H1 (cell line): Measurements from ENCODE around the gene TM9SF3. TPM values are rescaled to one million over a fixed set of nuclear protein-coding genes. Genes with fewer than 3 reads are reported as not detected.

ENCODE experiments used
- CTCF ChIA-PET: fragments of 300-600 bp; sonication (Branson Sonifier 250); formaldehyde crosslinking; loops from one replicate; lab custom pipeline; 2021; ENCODE audit not compliant: partially characterized antibody; lab: Charles Lee
- POLR2A ChIA-PET: fragments of 300-600 bp; sonication (Branson Sonifier 250); formaldehyde crosslinking; loops from one replicate; lab custom pipeline; 2021; ENCODE audit warnings: inconsistent platforms; ENCODE audit not compliant: partially characterized antibody; lab: Charles Lee
- DNase-seq, 2 experiments: peaks; one replicate each; pipeline versions ENCODE4 v3.0.0 to v3.0.0-alpha.2; 2010 to 2022; ENCODE audit warnings: low spot score in 2 of 2, low read depth in 1 of 2, mixed read lengths in 1 of 2
- FAIRE-seq: peaks from 2 replicates; lab custom pipeline; 2011; peaks lifted over from hg19 to GRCh38; lab: Jason Lieb, UNC
- H2AFZ ChIP-seq: 2 replicates; pipeline ENCODE4 v1.8.1; 2012; ENCODE audit warnings: low read length, inconsistent platforms
- H2AK5ac ChIP-seq: 2 replicates; pipeline ENCODE4 v1.6.1; 2013; ENCODE audit warnings: low read depth, low read length
- H2BK120ac ChIP-seq: replicated peaks from 2 replicates; pipeline ENCODE3; 2013; ENCODE audit warnings: low read depth, low read length, inconsistent platforms
- H2BK12ac ChIP-seq: 2 replicates; pipeline ENCODE4 v1.6.1; 2013; ENCODE audit warnings: low read depth, low read length
- H2BK15ac ChIP-seq: 2 replicates; pipeline ENCODE4 v1.6.1; 2013; ENCODE audit warnings: low read length
- H2BK20ac ChIP-seq: 2 replicates; pipeline ENCODE4 v1.6.1; 2013; ENCODE audit warnings: low read length
- H2BK5ac ChIP-seq: 2 replicates; pipeline ENCODE4 v1.6.1; 2013; ENCODE audit warnings: low read depth, low read length
- H3K14ac ChIP-seq: 2 replicates; pipeline ENCODE4 v1.6.1; 2013; ENCODE audit warnings: inconsistent platforms; ENCODE audit not compliant: insufficient read length
- H3K18ac ChIP-seq: 2 replicates; pipeline ENCODE4 v1.6.1; 2013; ENCODE audit warnings: low read length; ENCODE audit errors: extremely low read depth
- H3K23ac ChIP-seq: 2 replicates; pipeline ENCODE4 v1.6.1; 2013; ENCODE audit warnings: inconsistent platforms; ENCODE audit not compliant: insufficient read length
- H3K23me2 ChIP-seq: 2 replicates; pipeline ENCODE4 v1.6.1; 2013; ENCODE audit warnings: low read depth, low read length
- H3K27ac ChIP-seq: 2 replicates; pipeline ENCODE4 v1.6.1; 2011; ENCODE audit warnings: low read depth, low read length, inconsistent platforms
- H3K27me3 ChIP-seq, 4 experiments: replicated peaks in 1 of 4; 1 replicate in 1 of 4; 2 replicates in 3 of 4; pipeline versions ENCODE4 v1.6.1 to v1.8.1; 2011 to 2013; ENCODE audit warnings: low read length in 3 of 4, mild to moderate bottlenecking in 3 of 4, inconsistent platforms in 2 of 4, mixed read lengths in 2 of 4, moderate library complexity in 1 of 4; ENCODE audit not compliant: control insufficient read depth in 3 of 4, insufficient read depth in 3 of 4; ENCODE audit errors: extremely low read depth in 1 of 4
- H3K36me3 ChIP-seq, 4 experiments: 2 replicates each; pipeline versions ENCODE4 v1.6.1 to v1.8.1; 2011 to 2013; ENCODE audit warnings: mild to moderate bottlenecking in 4 of 4, low read length in 3 of 4, moderate library complexity in 2 of 4, control low read depth in 1 of 4, inconsistent platforms in 1 of 4; ENCODE audit not compliant: insufficient read depth in 4 of 4, control insufficient read depth in 2 of 4
- H3K4ac ChIP-seq: replicated peaks from 2 replicates; pipeline ENCODE3; 2013; ENCODE audit warnings: low read length, low read depth, mixed read lengths, inconsistent platforms; ENCODE audit not compliant: insufficient read length
- H3K4me1 ChIP-seq, 4 experiments: replicated peaks in 1 of 4; 1 replicate in 1 of 4; 2 replicates in 3 of 4; pipeline versions ENCODE4 v1.6.1 to v1.8.1; 2011 to 2013; ENCODE audit warnings: low read length in 3 of 4, inconsistent platforms in 2 of 4, mixed read lengths in 1 of 4; ENCODE audit not compliant: insufficient read depth in 4 of 4, control insufficient read depth in 3 of 4
- H3K4me2 ChIP-seq, 2 experiments: 2 replicates each; pipeline versions ENCODE4 v1.6.1 to v1.8.1; 2011 to 2013; ENCODE audit warnings: low read depth in 2 of 2, low read length in 2 of 2, control low read depth in 1 of 2, inconsistent platforms in 1 of 2, mild to moderate bottlenecking in 1 of 2; ENCODE audit not compliant: insufficient read depth in 1 of 2
- H3K4me3 ChIP-seq, 4 experiments: fragments of 200-600, 300-600 bp in 1 of 4; sonication (generic), shearing (Covaris generic), sonication (Bioruptor Twin) in 1 of 4; 2 replicates each; pipeline versions ENCODE4 v1.5.1 to v1.8.1; 2011 to 2016; ENCODE audit warnings: low read length in 4 of 4, low read depth in 3 of 4, control low read depth in 2 of 4, inconsistent platforms in 2 of 4, mild to moderate bottlenecking in 2 of 4, mixed read lengths in 1 of 4, moderate library complexity in 1 of 4; ENCODE audit not compliant: insufficient read depth in 2 of 4; ENCODE audit errors: extremely low read depth in 1 of 4
- H3K56ac ChIP-seq: replicated peaks from 2 replicates; pipeline ENCODE3; 2013; ENCODE audit warnings: low read depth, mild to moderate bottlenecking, mixed read lengths, low read length, inconsistent platforms; ENCODE audit not compliant: insufficient read length
- H3K79me1 ChIP-seq: 2 replicates; pipeline ENCODE4 v1.6.1; 2013; ENCODE audit warnings: low read depth, low read length, control low read depth
- H3K79me2 ChIP-seq, 2 experiments: 2 replicates each; pipeline versions ENCODE4 v1.6.1 to v1.8.1; 2012 to 2013; ENCODE audit warnings: low read length in 2 of 2, mild to moderate bottlenecking in 2 of 2, inconsistent platforms in 1 of 2; ENCODE audit not compliant: insufficient read depth in 2 of 2, control insufficient read depth in 1 of 2
- H3K9ac ChIP-seq, 4 experiments: replicated peaks in 1 of 4; 1 replicate in 1 of 4; 2 replicates in 3 of 4; pipeline versions ENCODE4 v1.6.1 to v1.8.1; 2011 to 2013; ENCODE audit warnings: low read depth in 3 of 4, low read length in 3 of 4, control low read depth in 2 of 4, mild to moderate bottlenecking in 2 of 4, moderate library complexity in 2 of 4, inconsistent platforms in 1 of 4; ENCODE audit errors: extremely low read depth in 1 of 4
- H3K9me3 ChIP-seq, 2 experiments: 2 replicates each; pipeline versions ENCODE4 v1.6.1 to v1.8.1; 2012 to 2013; ENCODE audit warnings: mild to moderate bottlenecking in 2 of 2, moderate library complexity in 2 of 2, control low read depth in 1 of 2, inconsistent platforms in 1 of 2, low read depth in 1 of 2, low read length in 1 of 2, mixed read lengths in 1 of 2; ENCODE audit not compliant: insufficient read depth in 2 of 2
- H4K20me1 ChIP-seq, 2 experiments: replicated peaks in 1 of 2; 2 replicates each; pipeline versions ENCODE3 to v1.8.1; 2011 to 2013; ENCODE audit warnings: inconsistent platforms in 2 of 2, low read length in 2 of 2, mild to moderate bottlenecking in 1 of 2; ENCODE audit not compliant: insufficient read depth in 2 of 2, control insufficient read depth in 1 of 2
- H4K5ac ChIP-seq: 2 replicates; pipeline ENCODE4 v1.6.1; 2013; ENCODE audit warnings: low read length, low read depth, mixed read lengths, inconsistent platforms; ENCODE audit not compliant: insufficient read length
- H4K8ac ChIP-seq: 2 replicates; pipeline ENCODE4 v1.8.0; 2013; ENCODE audit warnings: mild to moderate bottlenecking, moderate library complexity, low read length, inconsistent platforms; ENCODE audit not compliant: insufficient read depth; ENCODE audit errors: extremely low read depth
- H4K91ac ChIP-seq: replicated peaks from 2 replicates; pipeline ENCODE3; 2013; ENCODE audit warnings: low read length, mixed read lengths, inconsistent platforms; ENCODE audit not compliant: insufficient read length
- ASH2L ChIP-seq: fragments of 200-600, 300-600 bp; sonication (generic); IDR thresholded peaks from one replicate; pipeline ENCODE4 v1.7.1; 2017; ENCODE audit warnings: low read length
- ATF2 ChIP-seq: IDR thresholded peaks from 2 replicates; pipeline ENCODE4 v1.6.1; 2012; ENCODE audit warnings: low read length, inconsistent platforms
- JUND ChIP-seq: IDR thresholded peaks from 2 replicates; pipeline ENCODE4 v1.6.1; 2011; ENCODE audit warnings: mild to moderate bottlenecking, improper control_type of control experiment, low read length
- NRF1 ChIP-seq: IDR thresholded peaks from 2 replicates; pipeline ENCODE4 v1.6.1; 2011; ENCODE audit warnings: mild to moderate bottlenecking, low read depth, low read length, improper control_type of control experiment
- RAD21 ChIP-seq, 2 experiments: IDR thresholded peaks in 1 of 2; conservative IDR thresholded peaks in 1 of 2; 2 replicates each; pipeline ENCODE4 v1.6.1; 2011; ENCODE audit warnings: low read depth in 2 of 2, low read length in 2 of 2, improper control_type of control experiment in 1 of 2, inconsistent platforms in 1 of 2, mild to moderate bottlenecking in 1 of 2, moderate library complexity in 1 of 2
- RNF2 ChIP-seq: fragments of 200-900, 300-1000 bp; sonication (generic); IDR thresholded peaks from 2 replicates; pipeline ENCODE4 v1.7.1; 2016; ENCODE audit warnings: borderline replicate concordance, low read depth, mild to moderate bottlenecking, antibody characterized with exemption, low read length; ENCODE audit not compliant: poor library complexity, severe bottlenecking; ENCODE audit errors: missing control alignments
- SIN3A ChIP-seq, 2 experiments: IDR thresholded peaks in 1 of 2; conservative IDR thresholded peaks in 1 of 2; 2 replicates each; pipeline ENCODE4 v1.6.1; 2011 to 2012; ENCODE audit warnings: low read length in 2 of 2, improper control_type of control experiment in 1 of 2, low read depth in 1 of 2, mild to moderate bottlenecking in 1 of 2
- SP1 ChIP-seq: IDR thresholded peaks from 2 replicates; pipeline ENCODE4 v1.6.1; 2011; ENCODE audit warnings: low read depth, low read length
- SP2 ChIP-seq: IDR thresholded peaks from 2 replicates; pipeline ENCODE4 v1.6.1; 2012; ENCODE audit warnings: mild to moderate bottlenecking, low read length, inconsistent platforms
- SUZ12 ChIP-seq: fragments of 200-600 bp; sonication (generic); IDR thresholded peaks from 2 replicates; pipeline ENCODE4 v1.6.1; 2012; ENCODE audit warnings: mild to moderate bottlenecking, inconsistent platforms, low read length, moderate library complexity, mixed read lengths
- TBP ChIP-seq: IDR thresholded peaks from 2 replicates; pipeline ENCODE4 v1.6.1; 2011; ENCODE audit warnings: low read depth, low read length, improper control_type of control experiment
- YY1 ChIP-seq: IDR thresholded peaks from 2 replicates; pipeline ENCODE4 v1.6.1; 2011; ENCODE audit warnings: low read depth, mild to moderate bottlenecking, low read length
- WGBS, 2 experiments: shearing (Covaris generic) in 1 of 2; methylation state at CpG; one replicate each; pipeline versions ENCODE4 v1.1.6 to v1.1.7; 2013 to 2015; ENCODE audit warnings: low lambda C conversion rate in 2 of 2, mixed read lengths in 2 of 2, inconsistent platforms in 1 of 2, low coverage in 1 of 2, missing lambda C conversion rate in 1 of 2; ENCODE audit not compliant: insufficient replicate concordance in 2 of 2, insufficient coverage in 1 of 2, insufficient read length in 1 of 2; ENCODE audit errors: extremely low coverage in 1 of 2, missing lambda C conversion rate in 1 of 2; 5-methylcytosine and 5-hydroxymethylcytosine counted together
- polyA plus RNA-seq, 7 experiments: library from polyadenylated mRNA; depleted of rRNA in 3 of 7; stranded (reverse) in 5 of 7; unstranded in 2 of 7; fragments of >200 nt in 5 of 7; fragments of 200-250 nt in 2 of 7; gene quantifications; 1 replicate in 5 of 7; 2 replicates in 1 of 7; 4 replicates in 1 of 7; pipeline versions ENCODE4 v1.2.1 to v1.2.3, GENCODE V29; 2011 to 2013; ENCODE audit warnings: missing spikeins in 2 of 7, mixed read lengths in 2 of 7
- total RNA-seq: library from RNA; stranded (reverse); fragmentation: NEBNext Ultra II Directional; extraction: Animal tissue kit (Norgen Biotek cat#: 25700); gene quantifications from 2 replicates; pipeline ENCODE4 v1.2.1, GENCODE V29; 2021

Gene TM9SF3
- total and polyA plus RNA-seq, 2 of the 8 experiments (the other 6 are each of a cell fraction or from before 2014, with no cell fraction given), result 123 to 127 TPM

- no peak overlapping the region for H3K4ac ChIP-seq
- no peak overlapping the region for H3K4me2 ChIP-seq
- no peak overlapping the region for H2BK15ac ChIP-seq
- peaks cover 2% of the 10 kb centered on the region; the same call in 1 of the 2 replicates for H3K23me2 ChIP-seq
- H3K14ac ChIP-seq, result no peak overlapping the region
- no peak for DNase-seq
- no peak overlapping the region for H3K9ac ChIP-seq
- no peak overlapping the region for H3K18ac ChIP-seq
- H4K5ac ChIP-seq, result no peak overlapping the region
- H3K4me3 ChIP-seq, result no peak overlapping the region
- H4K8ac ChIP-seq, result no peak overlapping the region
- no peaks in the 10 kb centered on the region for H3K9me3 ChIP-seq
- H2AFZ ChIP-seq, result no peak overlapping the region
- H3K4me1 ChIP-seq, result peaks cover 15 to 17% (median 15%) of the 10 kb centered on the region in 4 experiments; a peak in 6 of 7 replicates
- ChIA-PET POLR2A (interaction anchor here (1.5 kb wide), 1 partner anchor 90 kb away, joined by 3 read pairs; no protein-coding TSS in a partner anchor), CTCF (interaction anchor here (0.7 to 11.7 kb wide), 7 partner anchors 9 to 852 kb away, joined by 3 to 276 read pairs (median 5); no protein-coding TSS in a partner anchor)
- H3K36me3 ChIP-seq, result no peaks in the 10 kb centered on the region; a peak in 1 of 8 replicates
- no peak overlapping the region for H3K27ac ChIP-seq
- H2BK12ac ChIP-seq, result no peak overlapping the region
- no peak overlapping the region for H3K23ac ChIP-seq
- H3K27me3 ChIP-seq, result peaks cover 5 to 25% (median 14%) of the 10 kb centered on the region in 4 experiments
- H3K79me1 ChIP-seq, result peaks cover 4% of the 10 kb centered on the region; the same call in 1 of the 2 replicates
- H2AK5ac ChIP-seq, result no peak overlapping the region
- no peak overlapping the region for H3K56ac ChIP-seq
- no peak overlapping the region for H4K91ac ChIP-seq
- H2BK5ac ChIP-seq, result no peak overlapping the region
- WGBS, 2 experiments, result 86% methylated on average over 2 of the region's 2 CpGs; no CpG with 5 or more reads in 1 of the 2 experiments
- H3K79me2 ChIP-seq, result no peaks in the 10 kb centered on the region
- no peak for FAIRE-seq
- H2BK20ac ChIP-seq, result no peak overlapping the region
- H2BK120ac ChIP-seq, result no peak overlapping the region
- H4K20me1 ChIP-seq, result peaks cover 2 to 8% of the 10 kb centered on the region in 2 experiments
- TF ChIP-seq ASH2L (no peak), SP2 (no peak), YY1 (no peak), SIN3A (conservative IDR thresholded peaks at IDR 0.05 in 1 of 2, IDR thresholded peaks at IDR 0.05 in 1 of 2; ENCODE audit: low read depth in 1 of 2, low read length in 2 of 2) (no peak), NRF1 (no peak), SP1 (no peak), RAD21 (IDR thresholded peaks at IDR 0.05 in 1 of 2, conservative IDR thresholded peaks at IDR 0.05 in 1 of 2; ENCODE audit: low read depth in 2 of 2, low read length in 2 of 2) (no peak), TBP (no peak), JUND (no peak), ATF2 (no peak), RNF2 (no peak), SUZ12 (no peak)
These were observed 79.8 kb downstream of the TM9SF3 start for GRCh38 chr10:96507044-96507443.
